ENCODE measurements around the gene PAWR. TPM values are rescaled to one million over a fixed set of nuclear protein-coding genes. Genes with fewer than 3 reads are reported as not detected.

Gene PAWR
- total RNA-seq, 1 experiment from 2014 or later: 176 TPM

GRCh38 chr12:79624378-79624777 lies 66.4 kb downstream of the PAWR start:
- Histone ChIP-seq H2AFZ (ENCODE audit: low read length) (no peak overlapping the region), H3K23me2 (ENCODE audit: insufficient read length, low read depth, low read length, poor library complexity, severe bottlenecking) (no peaks in the 10 kb centered on the region), H4K20me1 (ENCODE audit: control insufficient read depth, insufficient read depth, insufficient read length) (no peaks in the 10 kb centered on the region), H3K9ac (ENCODE audit: extremely low read depth, insufficient read length, low read length) (no peak overlapping the region), H3K4ac (ENCODE audit: low read depth, low read length) (no peak overlapping the region), H2BK120ac (ENCODE audit: low read depth, low read length, poor library complexity, severe bottlenecking) (no peak overlapping the region), H3T11ph (ENCODE audit: low read length) (no peak overlapping the region), H3K9me3 (ENCODE audit: control insufficient read depth, low read depth, low read length) (no peaks in the 10 kb centered on the region), H3K4me2 (ENCODE audit: insufficient read depth, insufficient read length, low read length) (no peak overlapping the region), H2BK5ac (ENCODE audit: insufficient read length, low read length) (no peak overlapping the region), H2BK12ac (ENCODE audit: insufficient read length, low read depth, low read length) (no peak overlapping the region), H3K27me3 (ENCODE audit: insufficient read depth, low read length) (no peaks in the 10 kb centered on the region), H4K8ac (replicated peaks; ENCODE audit: insufficient read length, low read depth, low read length) (no peak overlapping the region), H3K79me1 (ENCODE audit: insufficient read depth, low read depth, low read length, poor library complexity, severe bottlenecking) (peaks cover 6% of the 10 kb centered on the region), H3K23ac (ENCODE audit: insufficient read length, low read depth, low read length) (no peak overlapping the region), H3K14ac (ENCODE audit: insufficient read depth, low read length) (no peak overlapping the region), H4K5ac (ENCODE audit: insufficient read length, low read depth, low read length) (no peak overlapping the region), H3K4me1 (ENCODE audit: insufficient read depth, low read length) (no peaks in the 10 kb centered on the region; the same call in 1 of the 2 replicates), H2BK20ac (ENCODE audit: low read depth, low read length, poor library complexity, severe bottlenecking) (no peak overlapping the region), H3K56ac (ENCODE audit: insufficient read length, low read depth, low read length) (no peak overlapping the region), H3K27ac (ENCODE audit: insufficient read length, low read depth, low read length) (no peak overlapping the region), H4K91ac (ENCODE audit: insufficient read length, low read depth, low read length) (no peak overlapping the region), H2AK5ac (ENCODE audit: insufficient read length, low read length) (no peak overlapping the region), H3K18ac (ENCODE audit: insufficient read length, low read depth, low read length) (no peak overlapping the region), H3K79me2 (ENCODE audit: insufficient read depth, low read length) (peaks cover 19% of the 10 kb centered on the region), H2BK15ac (ENCODE audit: low read depth, low read length) (no peak overlapping the region)
- DNase-seq: no peak
- Mint-ChIP-seq H3K27ac (peak overlapping the region; percentile 18 to 84 (median 78); a peak in 6 of 7 replicates), H3K4me1 (peaks cover 24 to 31% of the 10 kb centered on the region in 2 experiments), H3K27me3 (ENCODE audit: low read depth) (no peaks in the 10 kb centered on the region), H3K36me3 (ENCODE audit: insufficient read depth in 1 of 3, low read depth in 3 of 3) (peaks cover 26 to 48% (median 31%) of the 10 kb centered on the region in 3 experiments), H3K4me3 (no peak overlapping the region), H3K9me3 (peaks cover 5 to 13% of the 10 kb centered on the region in 2 experiments)
- no CpG with 5 or more reads among the region's 2 CpGs for WGBS (ENCODE audit: extremely low coverage, insufficient read length, low lambda C conversion rate)
- no peak for TF ChIP-seq CTCF (conservative IDR thresholded peaks at IDR 0.05)
